GM06990 (cell line): ENCODE measurements around the gene HEPACAM.

ENCODE experiments used
- DNase-seq: peaks from one replicate; pipeline ENCODE4 v3.0.0-alpha.2; 2011; ENCODE audit not compliant: insufficient read length; ENCODE audit errors: extremely low read depth
- H3K27me3 ChIP-seq: replicated peaks from 2 replicates; pipeline ENCODE4 v1.6.0; 2011; ENCODE audit warnings: low read length; ENCODE audit not compliant: control insufficient read depth, insufficient read depth
- H3K36me3 ChIP-seq: 2 replicates; pipeline ENCODE4 v1.5.1; 2011; ENCODE audit warnings: low read length; ENCODE audit not compliant: control insufficient read depth, insufficient read depth
- H3K4me3 ChIP-seq: replicated peaks from 2 replicates; pipeline ENCODE4 v1.5.1; 2011; ENCODE audit warnings: low read depth, mild to moderate bottlenecking, control low read depth, low read length
- TF ChIP-seq, protein P1 (sequence below): IDR thresholded peaks from 2 replicates; pipeline ENCODE4 v1.5.1; 2011; ENCODE audit warnings: low read length, control low read depth, mild to moderate bottlenecking, inconsistent platforms; ENCODE audit not compliant: insufficient read depth, poor library complexity, severe bottlenecking

The HEPACAM gene

DNA sequence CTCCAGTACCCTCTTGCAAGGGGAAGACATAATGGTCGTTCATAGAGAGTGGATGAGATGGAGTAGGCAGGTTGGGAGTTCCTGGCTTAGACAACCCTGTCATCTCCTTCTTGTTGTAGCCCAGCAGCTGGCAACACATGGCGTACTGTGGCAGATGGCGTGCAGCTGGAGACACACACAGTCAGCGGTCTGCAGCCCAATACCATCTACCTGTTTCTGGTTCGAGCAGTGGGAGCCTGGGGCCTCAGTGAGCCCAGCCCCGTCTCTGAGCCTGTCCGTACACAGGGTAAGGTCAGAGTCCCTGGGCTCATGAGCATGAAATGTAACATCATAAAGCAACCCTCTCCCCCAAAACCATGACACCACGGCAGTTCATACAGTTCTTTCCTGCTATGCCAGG lies 61.9 kb downstream of the HEPACAM start:
- peaks cover 5% of the 10 kb centered on the region for H3K27me3 ChIP-seq

DNA sequence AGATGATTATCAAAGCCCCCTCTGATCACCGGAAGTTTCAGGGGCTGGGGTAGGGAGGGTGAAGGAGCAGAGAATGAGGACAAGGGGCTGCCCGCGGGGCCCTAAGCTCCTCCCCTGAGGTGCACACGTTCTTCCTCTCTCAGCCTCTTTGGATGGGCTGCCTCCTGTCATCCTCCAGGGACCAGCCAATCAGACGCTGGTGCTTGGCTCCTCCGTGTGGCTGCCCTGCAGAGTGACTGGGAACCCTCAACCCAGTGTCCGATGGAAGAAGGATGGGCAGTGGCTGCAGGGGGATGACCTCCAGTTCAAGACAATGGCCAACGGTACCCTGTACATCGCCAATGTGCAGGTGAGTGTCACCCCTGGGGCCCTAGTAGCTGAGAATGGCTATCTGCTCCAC lies 63.1 kb downstream of the HEPACAM start:
- TF ChIP-seq, protein P1, sequence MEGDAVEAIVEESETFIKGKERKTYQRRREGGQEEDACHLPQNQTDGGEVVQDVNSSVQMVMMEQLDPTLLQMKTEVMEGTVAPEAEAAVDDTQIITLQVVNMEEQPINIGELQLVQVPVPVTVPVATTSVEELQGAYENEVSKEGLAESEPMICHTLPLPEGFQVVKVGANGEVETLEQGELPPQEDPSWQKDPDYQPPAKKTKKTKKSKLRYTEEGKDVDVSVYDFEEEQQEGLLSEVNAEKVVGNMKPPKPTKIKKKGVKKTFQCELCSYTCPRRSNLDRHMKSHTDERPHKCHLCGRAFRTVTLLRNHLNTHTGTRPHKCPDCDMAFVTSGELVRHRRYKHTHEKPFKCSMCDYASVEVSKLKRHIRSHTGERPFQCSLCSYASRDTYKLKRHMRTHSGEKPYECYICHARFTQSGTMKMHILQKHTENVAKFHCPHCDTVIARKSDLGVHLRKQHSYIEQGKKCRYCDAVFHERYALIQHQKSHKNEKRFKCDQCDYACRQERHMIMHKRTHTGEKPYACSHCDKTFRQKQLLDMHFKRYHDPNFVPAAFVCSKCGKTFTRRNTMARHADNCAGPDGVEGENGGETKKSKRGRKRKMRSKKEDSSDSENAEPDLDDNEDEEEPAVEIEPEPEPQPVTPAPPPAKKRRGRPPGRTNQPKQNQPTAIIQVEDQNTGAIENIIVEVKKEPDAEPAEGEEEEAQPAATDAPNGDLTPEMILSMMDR = no peak
- DNase-seq = no peak
- Histone ChIP-seq H3K36me3 (no peaks in the 10 kb centered on the region), H3K4me3 (no peak overlapping the region), H3K27me3 (peaks cover 5% of the 10 kb centered on the region)

More for the DNA sequence above, 61.9 kb downstream of the HEPACAM start:
- H3K4me3 ChIP-seq = no peak overlapping the region
- no peaks in the 10 kb centered on the region for H3K36me3 ChIP-seq
- TF ChIP-seq, protein P1 = no peak
- DNase-seq = no peak

DNA sequence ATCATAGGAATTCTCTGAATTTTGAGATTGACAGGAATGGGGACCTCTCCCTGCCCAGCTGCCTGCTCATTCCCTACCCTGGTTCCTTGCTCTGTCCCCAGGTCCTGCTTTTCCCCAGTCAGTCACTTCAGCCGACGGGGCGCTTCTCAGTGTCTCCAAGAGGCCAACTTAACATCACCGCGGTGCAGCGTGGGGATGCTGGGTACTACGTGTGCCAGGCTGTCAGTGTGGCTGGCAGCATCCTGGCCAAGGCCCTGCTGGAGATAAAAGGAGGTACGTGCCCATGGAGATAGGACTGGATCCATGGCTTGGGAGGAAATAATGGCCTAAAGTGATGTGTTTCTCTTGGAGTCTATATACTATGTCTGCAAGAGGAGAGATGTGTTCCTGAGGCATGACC lies 63.6 kb downstream of the HEPACAM start:
- H3K27me3 ChIP-seq = peaks cover 5% of the 10 kb centered on the region
- no peaks in the 10 kb centered on the region for H3K36me3 ChIP-seq
- DNase-seq = no peak
- H3K4me3 ChIP-seq = no peak overlapping the region
- TF ChIP-seq, protein P1 = no peak

DNA sequence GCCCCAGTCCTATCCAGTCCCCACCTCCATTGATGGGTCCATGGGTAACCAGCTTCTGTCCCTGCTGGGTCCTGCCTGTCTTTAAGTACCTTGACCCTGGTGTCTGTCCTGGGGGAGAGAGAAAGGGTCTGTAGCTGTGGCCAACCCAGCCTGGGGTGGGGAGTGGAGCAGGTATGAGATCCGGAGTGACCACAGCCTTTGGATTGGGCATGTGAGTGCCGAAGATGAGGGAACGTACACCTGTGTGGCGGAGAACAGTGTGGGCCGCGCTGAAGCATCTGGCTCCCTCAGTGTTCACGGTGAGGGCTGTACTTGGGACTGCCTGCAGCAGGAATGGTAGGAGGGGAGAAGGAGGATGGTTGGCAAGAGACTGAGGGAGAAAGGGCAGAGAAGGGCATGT lies 65.4 kb downstream of the HEPACAM start:
- TF ChIP-seq, protein P1 = no peak
- peaks cover 5% of the 10 kb centered on the region for H3K27me3 ChIP-seq
- H3K4me3 ChIP-seq = no peak overlapping the region

DNA sequence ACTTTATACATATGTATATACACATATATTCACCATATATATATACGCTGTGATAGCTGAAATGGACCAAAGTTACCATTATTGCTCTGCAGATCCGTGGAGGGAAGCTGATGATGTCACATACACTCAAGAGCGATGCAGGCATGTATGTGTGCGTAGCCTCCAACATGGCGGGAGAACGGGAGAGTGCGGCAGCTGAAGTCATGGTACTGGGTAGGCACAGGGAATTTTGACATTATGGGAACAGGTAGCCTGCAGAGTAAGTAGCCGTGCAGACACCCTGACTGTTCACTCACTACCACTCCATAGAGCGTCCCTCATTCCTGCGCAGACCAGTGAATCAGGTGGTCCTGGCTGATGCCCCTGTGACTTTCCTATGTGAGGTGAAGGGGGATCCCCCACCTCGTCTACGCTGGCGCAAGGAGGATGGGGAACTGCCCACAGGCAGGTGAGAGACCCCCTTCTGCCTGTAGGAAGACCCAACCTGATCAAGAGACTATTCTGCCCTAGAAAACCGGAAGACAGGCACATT lies 65.9 kb downstream of the HEPACAM start:
- DNase-seq = no peak
- no peaks in the 10 kb centered on the region for H3K36me3 ChIP-seq

More for the DNA sequence above, 65.4 kb downstream of the HEPACAM start:
- no peak for DNase-seq
- no peaks in the 10 kb centered on the region for H3K36me3 ChIP-seq

DNA sequence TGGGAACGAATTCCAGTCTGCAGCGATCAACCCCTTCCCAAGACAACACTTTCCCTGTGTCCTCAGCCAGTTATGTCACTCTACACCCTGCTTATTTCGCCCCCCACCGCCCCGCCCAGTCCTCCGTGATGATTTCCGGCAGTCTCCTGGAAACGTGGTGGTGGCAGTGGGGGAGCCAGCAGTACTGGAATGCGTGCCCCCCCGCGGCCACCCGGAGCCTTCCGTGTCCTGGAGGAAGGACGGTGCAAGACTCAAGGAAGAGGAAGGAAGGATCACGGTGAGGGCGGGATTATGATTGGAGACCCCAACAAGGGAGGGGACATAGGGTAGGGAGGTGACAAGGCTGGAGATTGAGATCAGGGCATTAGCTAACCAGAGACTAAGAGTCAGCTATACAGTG lies 66.5 kb downstream of the HEPACAM start:
- Histone ChIP-seq H3K36me3 (no peaks in the 10 kb centered on the region), H3K27me3 (peaks cover 7% of the 10 kb centered on the region), H3K4me3 (no peak overlapping the region)
- TF ChIP-seq, protein P1 = no peak
- no peak for DNase-seq

More for the DNA sequence above, 65.9 kb downstream of the HEPACAM start:
- peaks cover 5% of the 10 kb centered on the region for H3K27me3 ChIP-seq
- TF ChIP-seq, protein P1 = no peak
- H3K4me3 ChIP-seq = no peak overlapping the region
